ENCODE data around the gene KIAA0408.
"Not testable (repeated sequence)": the region's sequence is repeated elsewhere in the genome, so short reads cannot be mapped to it uniquely, and the experiment has no call there.

DNA sequence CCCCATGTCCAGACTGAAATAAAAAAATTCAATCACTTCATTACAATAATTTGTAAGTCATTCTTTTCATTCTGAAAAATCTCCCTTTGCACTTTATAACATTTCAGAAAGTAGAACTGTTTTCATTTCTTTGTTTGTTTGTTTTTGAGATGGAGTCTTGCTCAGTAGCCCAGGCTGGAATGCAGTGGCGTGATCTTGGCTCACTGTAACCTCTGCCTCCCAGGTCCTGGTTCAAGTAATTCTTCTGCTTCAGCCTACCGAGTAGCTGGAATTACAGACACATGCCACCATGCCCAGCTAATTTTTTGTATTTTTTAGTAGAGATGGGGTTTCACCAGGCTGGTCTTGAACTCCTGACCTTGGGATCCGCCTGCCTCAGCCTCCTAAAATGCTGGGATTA is 38.0 kb downstream of the KIAA0408 start:
- TF ChIP-seq, protein P1, sequence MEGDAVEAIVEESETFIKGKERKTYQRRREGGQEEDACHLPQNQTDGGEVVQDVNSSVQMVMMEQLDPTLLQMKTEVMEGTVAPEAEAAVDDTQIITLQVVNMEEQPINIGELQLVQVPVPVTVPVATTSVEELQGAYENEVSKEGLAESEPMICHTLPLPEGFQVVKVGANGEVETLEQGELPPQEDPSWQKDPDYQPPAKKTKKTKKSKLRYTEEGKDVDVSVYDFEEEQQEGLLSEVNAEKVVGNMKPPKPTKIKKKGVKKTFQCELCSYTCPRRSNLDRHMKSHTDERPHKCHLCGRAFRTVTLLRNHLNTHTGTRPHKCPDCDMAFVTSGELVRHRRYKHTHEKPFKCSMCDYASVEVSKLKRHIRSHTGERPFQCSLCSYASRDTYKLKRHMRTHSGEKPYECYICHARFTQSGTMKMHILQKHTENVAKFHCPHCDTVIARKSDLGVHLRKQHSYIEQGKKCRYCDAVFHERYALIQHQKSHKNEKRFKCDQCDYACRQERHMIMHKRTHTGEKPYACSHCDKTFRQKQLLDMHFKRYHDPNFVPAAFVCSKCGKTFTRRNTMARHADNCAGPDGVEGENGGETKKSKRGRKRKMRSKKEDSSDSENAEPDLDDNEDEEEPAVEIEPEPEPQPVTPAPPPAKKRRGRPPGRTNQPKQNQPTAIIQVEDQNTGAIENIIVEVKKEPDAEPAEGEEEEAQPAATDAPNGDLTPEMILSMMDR (conservative IDR thresholded peaks at IDR 0.05) = not testable (repeated sequence)
- not testable (repeated sequence) for TF ChIP-seq EZH2 (IDR thresholded peaks at IDR 0.05; ENCODE audit: low read depth)
